DMS114 treated with DMSO at 0.1 percent for 48 hours (cell line): ENCODE data around the gene TMEM154.
"Not testable (repeated sequence)": the region's sequence is repeated elsewhere in the genome, so short reads cannot be mapped to it uniquely, and the experiment has no call there.

Source experiments
- DNase-seq: peaks from one replicate; lab custom pipeline; 2025; ENCODE audit not compliant: unreplicated experiment; lab: John Stamatoyannopoulos, UW

TMEM154 gene

GRCh38 chr4:152668338-152668964 lies 11.3 kb downstream of the TMEM154 start:
- DNase-seq: no peak

- DNase-seq: no peak
Observed at GRCh38 chr4:152667781-152668180, 12.0 kb downstream of the TMEM154 start.

GRCh38 chr4:152666946-152667345 lies 12.9 kb downstream of the TMEM154 start:
- no peak for DNase-seq

DNA sequence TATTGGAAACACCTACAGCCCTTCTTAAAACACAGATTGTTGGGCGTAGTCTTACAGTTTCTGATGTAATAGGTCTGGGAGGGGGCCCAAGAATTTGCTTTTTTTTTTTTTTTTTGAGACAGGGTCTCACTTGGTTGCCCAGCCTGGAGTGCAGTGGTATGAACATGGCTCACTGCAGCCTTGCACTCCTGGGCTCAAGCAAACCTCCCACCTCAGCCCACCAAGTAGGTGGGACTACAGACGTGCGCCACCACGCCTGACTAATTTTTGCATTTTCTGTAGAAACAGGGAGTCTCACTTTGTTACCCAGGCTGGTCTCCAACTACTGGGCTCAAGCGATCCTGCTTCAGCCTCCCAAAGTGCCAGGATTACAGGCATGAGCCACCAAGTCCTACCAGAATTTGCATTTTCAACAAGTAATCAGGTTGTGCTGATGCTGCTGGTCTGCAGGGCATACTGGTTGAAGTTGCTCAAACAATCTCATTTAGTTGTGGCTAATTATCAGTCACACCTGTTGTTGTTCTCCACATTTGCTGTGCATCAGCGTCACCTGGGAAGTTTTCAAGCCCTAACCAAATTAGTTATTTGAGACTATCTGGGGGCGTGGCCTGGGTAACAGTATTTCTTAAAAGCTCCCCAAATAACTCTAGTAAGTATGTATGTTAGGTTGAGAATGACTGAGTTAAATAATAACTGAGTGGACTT lies 14.0 kb downstream of the TMEM154 start:
- DNase-seq: no peak

DNA sequence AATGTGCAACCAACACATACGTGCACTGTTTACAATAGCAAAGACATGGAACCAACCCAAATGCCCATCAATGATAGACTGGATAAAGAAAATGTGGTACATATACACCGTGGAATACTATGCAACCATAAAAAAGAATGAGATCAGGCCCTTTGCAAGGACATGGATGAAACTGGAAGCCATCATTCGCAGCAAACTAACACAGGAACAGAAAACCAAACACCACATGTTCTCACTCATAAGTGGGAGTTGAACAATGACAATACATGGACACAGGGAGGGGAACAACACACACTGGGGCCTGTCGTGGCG lies 15.8 kb downstream of the TMEM154 start:
- not testable (repeated sequence) for DNase-seq

- DNase-seq: no peak
Observed at GRCh38 chr4:152663203-152664066, 16.4 kb downstream of the TMEM154 start.

DNA sequence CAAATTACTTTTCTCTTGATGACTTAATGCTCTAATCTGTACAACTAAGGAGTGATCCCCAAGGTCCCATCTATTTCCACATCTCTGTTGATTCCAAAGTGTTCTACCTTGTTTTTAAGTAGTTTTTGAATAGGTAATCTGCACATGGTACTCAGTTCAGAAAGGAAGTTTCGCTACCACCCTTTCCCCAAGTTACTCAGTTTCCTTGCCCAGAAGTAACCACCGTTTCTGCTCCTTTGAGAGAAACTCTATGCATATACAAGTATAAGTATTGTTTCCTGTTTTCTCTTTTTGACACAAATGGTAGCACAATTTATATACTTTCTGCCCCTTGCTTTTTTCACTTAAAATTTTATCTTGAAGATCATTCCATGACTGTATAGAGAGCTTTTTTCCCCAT lies 18.1 kb downstream of the TMEM154 start:
- DNase-seq: no peak

DNA sequence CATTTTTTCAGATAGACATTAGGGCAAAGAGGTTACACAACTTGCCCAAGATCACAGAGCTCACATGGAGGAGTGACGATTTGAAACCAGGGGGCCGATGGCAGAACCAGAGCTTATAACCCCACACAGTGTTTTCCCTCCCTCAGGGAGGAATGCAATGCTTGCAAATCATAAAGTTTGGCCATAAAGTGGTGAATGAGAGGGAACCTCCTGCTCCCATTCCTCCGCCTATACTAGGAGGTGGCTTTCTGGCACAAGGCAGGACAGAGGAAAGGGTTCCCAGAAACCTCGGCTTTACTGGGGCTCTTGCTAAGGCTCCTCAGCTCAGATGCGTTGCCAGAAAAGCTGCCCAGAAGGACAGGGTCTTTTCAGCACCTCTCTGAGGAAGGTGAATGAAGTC lies 19.3 kb downstream of the TMEM154 start:
- DNase-seq: no peak

GRCh38 chr4:152659806-152660205 lies 20.0 kb downstream of the TMEM154 start:
- no peak for DNase-seq

GRCh38 chr4:152657657-152658056 lies 22.1 kb downstream of the TMEM154 start:
- no peak for DNase-seq

GRCh38 chr4:152655272-152656129 lies 24.3 kb downstream of the TMEM154 start:
- no peak for DNase-seq

DNA sequence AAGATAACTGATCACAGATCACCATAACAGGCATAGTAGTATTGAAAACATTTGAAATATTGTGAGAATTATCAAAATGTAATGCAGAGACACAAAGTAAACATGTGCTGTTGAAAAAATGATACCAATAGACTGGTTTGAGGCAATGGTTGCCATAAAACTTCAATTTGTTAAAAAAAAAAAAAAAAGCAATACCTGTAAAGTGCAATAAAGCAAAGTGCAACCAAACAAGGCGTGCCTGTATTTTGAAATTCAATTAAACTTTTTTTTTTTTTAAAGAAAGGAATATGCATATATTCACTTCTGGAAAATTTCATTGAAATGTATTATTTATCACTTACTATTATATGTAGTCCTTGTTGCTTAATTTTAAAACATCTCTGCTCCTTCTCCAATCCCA lies 27.7 kb downstream of the TMEM154 start:
- DNase-seq: no peak

DNA sequence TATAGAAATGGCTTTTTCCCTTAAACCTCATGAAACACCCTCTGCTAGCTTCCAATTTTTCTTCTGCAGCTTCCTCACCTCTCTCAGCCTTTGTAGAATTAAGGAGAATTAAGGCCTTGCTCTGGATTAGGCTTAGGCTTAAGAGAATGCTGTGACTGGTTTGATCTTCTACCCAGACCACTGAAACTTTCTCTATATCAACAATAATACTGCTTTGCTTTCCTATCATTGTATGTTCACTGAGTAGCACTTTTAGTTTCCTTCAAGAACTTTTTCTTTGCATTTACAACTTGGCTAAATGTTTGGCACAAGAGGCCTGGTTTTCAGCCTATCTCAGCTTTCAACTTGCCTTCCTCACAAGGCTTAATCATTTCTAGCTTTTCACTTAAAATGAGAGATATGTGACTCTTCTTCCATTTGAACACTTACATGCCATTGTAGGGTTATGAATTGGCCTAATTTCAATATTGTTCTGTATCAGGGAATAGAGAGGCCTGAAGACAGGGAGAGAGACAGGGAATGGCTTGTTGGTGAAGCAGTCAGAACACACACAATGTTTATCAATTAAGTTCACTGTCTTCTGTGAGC lies 28.2 kb downstream of the TMEM154 start:
- no peak for DNase-seq

- DNase-seq: no peak
Observed at GRCh38 chr4:152646221-152646620, 33.6 kb downstream of the TMEM154 start.

DNA sequence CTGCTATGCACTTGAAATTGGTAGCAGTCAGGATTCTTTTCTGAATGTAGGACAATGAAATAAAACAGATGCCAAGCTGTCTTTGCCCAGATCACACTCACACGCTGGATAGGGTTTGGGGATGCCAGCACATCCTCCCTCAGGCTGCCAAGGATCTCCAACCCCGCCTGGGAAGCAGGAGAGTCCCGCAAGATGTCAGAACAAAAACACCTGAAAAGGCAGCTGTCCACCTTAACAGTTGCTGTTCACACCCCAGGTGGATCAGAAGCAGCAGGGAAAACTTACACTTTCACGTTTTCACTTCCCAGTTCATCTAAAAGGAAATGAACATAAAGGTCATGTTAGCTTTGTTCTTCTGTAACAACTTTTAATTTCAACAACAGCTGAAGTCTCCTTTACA lies 35.7 kb downstream of the TMEM154 start:
- no peak for DNase-seq

DNA sequence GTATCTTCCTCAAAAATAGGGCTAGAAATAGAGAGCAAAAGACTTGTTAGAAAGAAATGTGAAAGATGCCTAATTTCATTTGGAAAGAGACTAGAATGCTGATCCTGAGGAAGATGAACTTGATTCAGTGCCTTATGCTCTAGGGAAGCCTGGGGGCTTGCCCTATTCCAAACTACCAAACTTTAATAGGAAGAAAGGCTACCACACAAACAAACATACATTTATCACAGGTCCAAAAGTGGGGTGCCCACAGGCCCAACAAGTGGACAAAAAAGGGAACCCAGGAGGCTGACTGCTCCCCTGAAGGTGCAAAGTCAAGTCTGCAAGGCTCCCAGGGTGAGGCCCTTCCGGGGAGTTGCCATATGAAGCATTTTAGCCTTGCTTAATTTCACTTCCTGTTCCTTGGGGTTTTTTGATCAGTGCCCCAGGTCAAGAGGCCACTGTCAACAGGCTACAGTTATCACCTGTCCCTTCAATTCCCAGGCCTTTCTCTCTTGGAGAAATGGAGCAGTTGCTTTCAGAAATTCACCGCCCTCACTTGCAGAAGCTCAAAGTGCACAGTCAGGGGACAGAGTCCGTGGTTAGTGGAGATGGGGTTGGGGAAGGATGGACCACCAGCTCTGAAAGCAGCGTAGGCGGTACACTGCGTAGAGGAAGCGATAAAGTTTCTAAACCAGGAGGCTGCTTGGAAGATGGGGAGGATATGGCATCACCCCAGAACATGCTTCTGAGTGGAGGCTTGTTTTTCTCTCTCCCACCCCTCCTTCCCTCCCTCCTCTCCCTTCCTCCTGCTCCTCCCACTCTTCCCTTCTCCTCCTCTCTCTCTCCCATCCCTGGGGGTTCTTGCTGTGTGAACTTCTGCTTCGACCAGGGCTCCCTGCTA lies 36.4 kb downstream of the TMEM154 start:
- DNase-seq: no peak

GRCh38 chr4:152640058-152640921 lies 39.5 kb downstream of the TMEM154 start:
- peak; percentile 8 for DNase-seq

DNA sequence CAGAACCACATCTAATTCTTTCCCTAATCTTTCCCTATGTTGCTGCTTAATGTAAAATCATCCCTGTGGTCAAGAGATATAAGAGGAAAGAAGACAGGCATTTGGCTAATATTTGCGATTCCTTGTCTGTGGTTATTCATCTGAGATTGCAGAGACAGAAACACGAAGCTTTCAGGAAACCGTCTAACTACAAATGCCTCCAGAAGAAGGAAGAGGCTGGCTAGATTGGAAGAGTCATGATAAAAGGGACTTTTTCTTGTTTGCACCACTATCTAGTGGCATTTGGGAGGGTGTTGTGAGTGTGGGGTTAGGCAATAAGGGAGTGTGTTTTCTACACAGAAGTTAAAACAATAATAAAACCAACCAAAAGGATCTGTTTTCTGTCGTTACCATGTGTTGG lies 43.9 kb downstream of the TMEM154 start:
- no peak for DNase-seq
